ENCODE results near the gene DNAJC1. TPM values are rescaled to one million over a fixed set of nuclear protein-coding genes. Genes with fewer than 3 reads are reported as not detected.
A peak's percentile ranks its signal among the peaks of the same experiment; 100 is the strongest.

The DNAJC1 gene
- total RNA-seq, 1 experiment from 2014 or later, result 13.2 TPM

- no peak for TF ChIP-seq STAT6 (CRISPR knock-in tag; conservative IDR thresholded peaks at IDR 0.05; ENCODE audit: low read depth)
These were observed 22.4 kb downstream of the DNAJC1 start (continued) for GRCh38 chr10:21981118-21981517.

- no peak overlapping the region for H3K4me3 Mint-ChIP-seq
- CTCF ChIA-PET, result no interaction called here
These were observed 22.8 kb downstream of the DNAJC1 start for GRCh38 chr10:21980691-21981090.

GRCh38 chr10:21978191-21978862 is 25.2 kb downstream of the DNAJC1 start:
- H3K27me3 Mint-ChIP-seq (ENCODE audit: low read depth), result no peaks in the 10 kb centered on the region
- POLR2A ChIA-PET, result no interaction called here
- peaks cover 2% of the 10 kb centered on the region; the same call in 1 of the 2 replicates for H3K36me3 Mint-ChIP-seq
- TF ChIP-seq E2F4 (CRISPR knock-in tag; IDR thresholded peaks at IDR 0.05; ENCODE audit: borderline replicate concordance, low read depth), result no peak
- no peak for TF ChIP-seq SMAD3 (CRISPR knock-in tag; IDR thresholded peaks at IDR 0.05; ENCODE audit: borderline replicate concordance)
- no peak for TF ChIP-seq IRF1 (CRISPR knock-in tag; IDR thresholded peaks at IDR 0.05)
- no peak for TF ChIP-seq ZNF671 (CRISPR knock-in tag; IDR thresholded peaks at IDR 0.05)
- H3K9me3 Mint-ChIP-seq, result no peaks in the 10 kb centered on the region; the same call in 1 of the 2 replicates
- peak overlapping the region; percentile 94 for H3K27ac Mint-ChIP-seq
- peaks cover 54% of the 10 kb centered on the region for H3K4me1 Mint-ChIP-seq
- DNase-seq (ENCODE audit: low spot score) (no peak), ATAC-seq (peak; percentile 65)
- no peak overlapping the region for H3K4me3 Mint-ChIP-seq
- CTCF ChIA-PET, result interaction anchor here (1.0 to 1.2 kb wide), 4 partner anchors 11 to 56 kb away, joined by 3 to 4 read pairs (median 4); partner anchors contain the start of gene DNAJC1

More at GRCh38 chr10:21980691-21981090, 22.8 kb downstream of the DNAJC1 start:
- Mint-ChIP-seq H3K27ac (no peak overlapping the region), H3K9me3 (no peaks in the 10 kb centered on the region), H3K36me3 (no peaks in the 10 kb centered on the region), H3K4me1 (peaks cover 46% of the 10 kb centered on the region), H3K27me3 (ENCODE audit: low read depth) (no peaks in the 10 kb centered on the region)
- no peak for ATAC-seq
- no peak for TF ChIP-seq CTCF (IDR thresholded peaks at IDR 0.05)
- DNase-seq (ENCODE audit: low spot score), result no peak
- POLR2A ChIA-PET, result no interaction called here

- peak overlapping the region; percentile 36 for H3K4me3 Mint-ChIP-seq
- TF ChIP-seq ATF3 (CRISPR knock-in tag; conservative IDR thresholded peaks at IDR 0.05), result no peak
- TF ChIP-seq FOXP1 (CRISPR knock-in tag; IDR thresholded peaks at IDR 0.05; ENCODE audit: borderline replicate concordance), result no peak
- TF ChIP-seq USF1 (CRISPR knock-in tag; IDR thresholded peaks at IDR 0.05), result no peak
- no peak for TF ChIP-seq TCF7 (CRISPR knock-in tag; IDR thresholded peaks at IDR 0.05; ENCODE audit: low read depth)
- TF ChIP-seq ERG (CRISPR knock-in tag; IDR thresholded peaks at IDR 0.05), result no peak
- no peak for TF ChIP-seq ZNF138 (CRISPR knock-in tag; conservative IDR thresholded peaks at IDR 0.05)
- TF ChIP-seq GABPB1 (CRISPR knock-in tag; IDR thresholded peaks at IDR 0.05), result no peak
- no peak for TF ChIP-seq NFATC4 (CRISPR knock-in tag; IDR thresholded peaks at IDR 0.05)
- TF ChIP-seq E2F1 (CRISPR knock-in tag; IDR thresholded peaks at IDR 0.05), result no peak
- no peak for TF ChIP-seq ZBTB21 (CRISPR knock-in tag; IDR thresholded peaks at IDR 0.05; ENCODE audit: borderline replicate concordance)
- DNase-seq (ENCODE audit: low spot score), result no peak
- no peaks in the 10 kb centered on the region; the same call in 1 of the 2 replicates for H3K9me3 Mint-ChIP-seq
- POLR2A ChIA-PET, result no interaction called here
- peaks cover 2% of the 10 kb centered on the region; the same call in 1 of the 2 replicates for H3K36me3 Mint-ChIP-seq
- no peaks in the 10 kb centered on the region for H3K27me3 Mint-ChIP-seq (ENCODE audit: low read depth)
- H3K4me1 Mint-ChIP-seq, result peaks cover 50% of the 10 kb centered on the region
- CTCF ChIA-PET, result no interaction called here
- peak; percentile 87 for ATAC-seq
- H3K27ac Mint-ChIP-seq, result peak overlapping the region; percentile 95
These were observed 26.8 kb downstream of the DNAJC1 start for GRCh38 chr10:21976739-21977138.

Data from WTC11 (cell line).